Measurements from ENCODE around the gene POMT1. TPM values are rescaled to one million over a fixed set of nuclear protein-coding genes. Genes with fewer than 3 reads are reported as not detected.
A peak's percentile ranks its signal among the peaks of the same experiment; 100 is the strongest.

Gene POMT1
- total RNA-seq, 4 donors from 2014 or later = 14.3 to 43.1 (median 32.2) TPM

- H3K9me3 ChIP-seq = no peaks in the 10 kb centered on the region
- ATAC-seq (no peak), DNase-seq (no peak)
- TF ChIP-seq CTCF (IDR thresholded peaks at IDR 0.05 in 4 of 5, conservative IDR thresholded peaks at IDR 0.05 in 1 of 5) (no peak), POLR2A (IDR thresholded peaks at IDR 0.05) (no peak)
- peaks cover 9 to 88% of the 10 kb centered on the region in 2 donors for H3K36me3 ChIP-seq
- in situ Hi-C loops (cut with MboI; ENCODE audit: low sequenced_read_pairs in 4 of 4) (loop anchor here in 2 of 4 donors (25.0 kb wide), 1 partner anchor 88 kb away; the partner anchor contains the start of gene PRRC2B (in 2 of the 2)), intact Hi-C loops (cut with DNase I; ENCODE audit: low total_unique reads) (no loop called here)
- no peak overlapping the region for H3K4me3 ChIP-seq
- no peaks in the 10 kb centered on the region for H3K27me3 ChIP-seq
- H3K27ac ChIP-seq = peak overlapping the region; percentile 73 to 90 (median 80)
- peaks cover 12 to 20% of the 10 kb centered on the region in 2 donors for H3K4me1 ChIP-seq
Measured at GRCh38 chr9:131475111-131475955, 27.4 kb upstream of the POMT1 start.

GRCh38 chr9:131475956-131476776 lies 26.6 kb upstream of the POMT1 start:
- peaks cover 9 to 80% of the 10 kb centered on the region in 2 donors for H3K36me3 ChIP-seq
- in situ Hi-C loops (cut with MboI; ENCODE audit: low sequenced_read_pairs in 4 of 4) (loop anchor here in 2 of 4 donors (25.0 kb wide), 1 partner anchor 89 kb away; the partner anchor contains the start of gene PRRC2B (in 2 of the 2)), intact Hi-C loops (cut with DNase I; ENCODE audit: low total_unique reads) (no loop called here)
- DNase-seq (no peak), ATAC-seq (peak; percentile 34 to 77)
- H3K4me1 ChIP-seq = peaks cover 12 to 25% of the 10 kb centered on the region in 2 donors
- no peaks in the 10 kb centered on the region for H3K27me3 ChIP-seq
- TF ChIP-seq POLR2A (IDR thresholded peaks at IDR 0.05) (peak in 1 of 2 donors; percentile 44), CTCF (IDR thresholded peaks at IDR 0.05 in 4 of 5, conservative IDR thresholded peaks at IDR 0.05 in 1 of 5) (peak; percentile 13 to 65 (median 39))
- no peaks in the 10 kb centered on the region for H3K9me3 ChIP-seq
- H3K27ac ChIP-seq = peak overlapping the region; percentile 73 to 90 (median 80)
- no peak overlapping the region for H3K4me3 ChIP-seq

GRCh38 chr9:131476777-131477345 lies 25.9 kb upstream of the POMT1 start:
- intact Hi-C loops (cut with DNase I; ENCODE audit: low total_unique reads) = no loop called here
- in situ Hi-C loops (cut with MboI; ENCODE audit: low sequenced_read_pairs in 4 of 4) = loop anchor here in 2 of 4 donors (25.0 kb wide), 1 partner anchor 90 kb away; the partner anchor contains the start of gene PRRC2B (in 2 of the 2)
- peak; percentile 73 to 91 for DNase-seq
- peak overlapping the region; percentile 73 to 90 (median 80) for H3K27ac ChIP-seq
- peaks cover 9 to 80% of the 10 kb centered on the region in 2 donors for H3K36me3 ChIP-seq
- H3K4me3 ChIP-seq = no peak overlapping the region
- H3K27me3 ChIP-seq = no peaks in the 10 kb centered on the region
- TF ChIP-seq CTCF (IDR thresholded peaks at IDR 0.05 in 4 of 5, conservative IDR thresholded peaks at IDR 0.05 in 1 of 5) (no peak), POLR2A (IDR thresholded peaks at IDR 0.05) (peak in 1 of 2 donors; percentile 16)
- peaks cover 12 to 30% of the 10 kb centered on the region in 2 donors for H3K4me1 ChIP-seq
- no peaks in the 10 kb centered on the region for H3K9me3 ChIP-seq
- peak in 1 of 2 donors; percentile 77 for ATAC-seq

GRCh38 chr9:131477367-131477766 lies 25.4 kb upstream of the POMT1 start:
- peak overlapping the region; percentile 73 to 90 (median 80) for H3K27ac ChIP-seq
- TF ChIP-seq POLR2A (IDR thresholded peaks at IDR 0.05) (no peak), CTCF (IDR thresholded peaks at IDR 0.05 in 4 of 5, conservative IDR thresholded peaks at IDR 0.05 in 1 of 5) (no peak)
- intact Hi-C loops (cut with DNase I; ENCODE audit: low total_unique reads) = no loop called here
- in situ Hi-C loops (cut with MboI; ENCODE audit: low sequenced_read_pairs in 4 of 4) = loop anchor here in 2 of 4 donors (25.0 kb wide), 1 partner anchor 90 kb away; the partner anchor contains the start of gene PRRC2B (in 2 of the 2)
- no peaks in the 10 kb centered on the region for H3K9me3 ChIP-seq
- no peak for ATAC-seq
- peaks cover 9 to 79% of the 10 kb centered on the region in 2 donors for H3K36me3 ChIP-seq
- H3K27me3 ChIP-seq = no peaks in the 10 kb centered on the region
- DNase-seq = no peak
- peaks cover 13 to 35% of the 10 kb centered on the region in 2 donors for H3K4me1 ChIP-seq
- H3K4me3 ChIP-seq = no peak overlapping the region
